NCI-H82 treated with DMSO at 0.1 percent for 48 hours (cell line): ENCODE results near the gene ABTB2.

ENCODE experiments used
- DNase-seq: peaks from one replicate; lab custom pipeline; 2025; ENCODE audit not compliant: unreplicated experiment; lab: John Stamatoyannopoulos, UW

Gene ABTB2

GRCh38 chr11:34155057-34155756 is 202.6 kb downstream of the ABTB2 start:
- DNase-seq = no peak

- no peak for DNase-seq
Measured at GRCh38 chr11:34154059-34154875, 203.5 kb downstream of the ABTB2 start.

GRCh38 chr11:34151916-34152845 is 205.6 kb downstream of the ABTB2 start:
- DNase-seq = no peak

GRCh38 chr11:34151166-34151565 is 206.6 kb downstream of the ABTB2 start:
- DNase-seq = no peak

GRCh38 chr11:34150494-34151151 is 207.2 kb downstream of the ABTB2 start:
- no peak for DNase-seq

GRCh38 chr11:34149786-34150185 is 208.0 kb downstream of the ABTB2 start:
- DNase-seq = no peak

GRCh38 chr11:34149274-34149673 is 208.5 kb downstream of the ABTB2 start:
- no peak for DNase-seq

GRCh38 chr11:34148504-34149165 is 209.2 kb downstream of the ABTB2 start:
- no peak for DNase-seq

GRCh38 chr11:34147581-34147980 is 210.2 kb downstream of the ABTB2 start:
- no peak for DNase-seq

- no peak for DNase-seq
Measured at GRCh38 chr11:34146866-34147265, 210.9 kb downstream of the ABTB2 start.

GRCh38 chr11:34146411-34146810 is 211.4 kb downstream of the ABTB2 start:
- DNase-seq = no peak

GRCh38 chr11:34145847-34146381 is 211.9 kb downstream of the ABTB2 start:
- no peak for DNase-seq

- DNase-seq = no peak
Measured at GRCh38 chr11:34145073-34145472, 212.7 kb downstream of the ABTB2 start.

- DNase-seq = no peak
Measured at GRCh38 chr11:34143048-34143447, 214.8 kb downstream of the ABTB2 start.

GRCh38 chr11:34140149-34140548 is 217.7 kb downstream of the ABTB2 start:
- DNase-seq = no peak

GRCh38 chr11:34139346-34139745 is 218.5 kb downstream of the ABTB2 start:
- DNase-seq = no peak

- no peak for DNase-seq
Measured at GRCh38 chr11:34136420-34136819, 221.4 kb downstream of the ABTB2 start.

GRCh38 chr11:34135439-34135838 is 222.4 kb downstream of the ABTB2 start:
- DNase-seq = no peak

GRCh38 chr11:34134765-34135164 is 223.0 kb downstream of the ABTB2 start:
- no peak for DNase-seq
